ENCODE results near the gene FOLR1.
"Not testable (repeated sequence)": the region's sequence is repeated elsewhere in the genome, so short reads cannot be mapped to it uniquely, and the experiment has no call there.

FOLR1 gene

DNA sequence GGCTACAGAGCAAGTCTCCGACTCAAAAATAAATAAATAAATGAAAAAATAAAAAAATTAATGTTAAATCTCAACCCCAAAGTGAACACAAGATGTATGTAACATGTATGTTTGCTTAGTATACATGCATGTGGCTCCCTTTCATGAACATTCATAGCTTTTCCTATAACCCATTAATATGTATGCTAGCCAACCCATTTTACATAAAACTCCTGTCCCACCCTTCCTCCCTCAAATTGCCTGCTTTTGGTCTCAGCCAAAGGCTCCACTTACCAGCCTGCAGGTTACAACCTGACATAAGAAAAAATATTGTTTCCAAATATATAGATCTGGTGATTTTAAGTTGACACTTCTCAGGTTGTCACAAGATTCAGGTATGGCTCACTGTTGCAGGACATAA, 3.7 kb upstream of the FOLR1 start:
- DNase-seq: no peak

DNA sequence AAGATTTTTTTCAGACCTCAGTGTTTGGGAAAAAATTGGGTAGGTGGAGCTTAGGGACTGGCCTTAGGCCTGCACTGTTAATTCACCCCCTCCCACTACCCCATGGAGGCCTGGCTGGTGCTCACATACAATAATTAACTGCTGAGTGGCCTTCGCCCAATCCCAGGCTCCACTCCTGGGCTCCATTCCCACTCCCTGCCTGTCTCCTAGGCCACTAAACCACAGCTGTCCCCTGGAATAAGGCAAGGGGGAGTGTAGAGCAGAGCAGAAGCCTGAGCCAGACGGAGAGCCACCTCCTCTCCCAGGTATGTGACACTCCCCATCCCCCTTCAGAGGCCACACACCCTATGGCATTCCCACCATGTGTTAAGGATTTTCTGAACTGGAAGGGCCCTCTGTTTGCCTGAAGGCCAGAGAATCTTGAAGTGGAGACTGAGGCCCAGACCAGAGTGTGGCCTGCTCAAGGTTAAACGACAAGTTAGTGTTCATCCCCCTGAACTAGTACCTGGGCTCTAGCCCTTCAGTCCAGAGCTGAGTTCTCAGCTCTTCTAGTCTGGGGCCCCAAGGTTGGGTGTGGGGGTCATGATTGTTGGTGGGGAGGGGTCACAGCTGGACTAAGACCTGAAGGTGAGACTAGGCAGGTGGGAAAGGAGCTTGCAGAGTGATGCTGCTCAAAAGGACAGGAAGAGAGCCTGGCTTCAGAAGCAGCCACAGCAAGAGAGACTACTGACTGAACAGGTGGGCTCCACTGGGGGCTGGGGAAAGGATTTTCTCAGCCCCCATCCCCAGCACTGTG, 2.3 kb upstream of the FOLR1 start:
- peak; percentile 73 for DNase-seq

DNA sequence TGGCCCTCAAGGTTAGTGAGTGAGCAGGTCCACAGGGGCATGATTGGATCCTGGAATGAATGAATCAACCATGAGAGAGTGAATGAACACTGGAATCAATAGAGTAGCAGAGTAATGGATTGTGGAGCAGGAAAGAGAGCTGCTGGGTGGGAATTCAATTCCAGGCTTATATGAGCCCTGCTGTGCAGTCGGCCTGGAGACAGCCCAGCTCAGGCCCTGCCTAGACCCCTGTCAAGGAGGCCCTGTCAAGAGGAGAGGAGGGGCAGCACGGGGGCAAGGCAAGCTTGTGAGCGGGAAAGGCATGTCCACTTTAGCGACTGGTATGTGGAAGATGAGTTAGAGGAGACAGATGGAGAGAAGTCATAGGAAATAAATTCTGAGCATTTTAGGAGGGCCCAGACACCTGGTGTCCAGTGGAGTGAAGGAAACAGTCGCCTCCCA, 1.3 kb upstream of the FOLR1 start:
- no peak for DNase-seq

DNA sequence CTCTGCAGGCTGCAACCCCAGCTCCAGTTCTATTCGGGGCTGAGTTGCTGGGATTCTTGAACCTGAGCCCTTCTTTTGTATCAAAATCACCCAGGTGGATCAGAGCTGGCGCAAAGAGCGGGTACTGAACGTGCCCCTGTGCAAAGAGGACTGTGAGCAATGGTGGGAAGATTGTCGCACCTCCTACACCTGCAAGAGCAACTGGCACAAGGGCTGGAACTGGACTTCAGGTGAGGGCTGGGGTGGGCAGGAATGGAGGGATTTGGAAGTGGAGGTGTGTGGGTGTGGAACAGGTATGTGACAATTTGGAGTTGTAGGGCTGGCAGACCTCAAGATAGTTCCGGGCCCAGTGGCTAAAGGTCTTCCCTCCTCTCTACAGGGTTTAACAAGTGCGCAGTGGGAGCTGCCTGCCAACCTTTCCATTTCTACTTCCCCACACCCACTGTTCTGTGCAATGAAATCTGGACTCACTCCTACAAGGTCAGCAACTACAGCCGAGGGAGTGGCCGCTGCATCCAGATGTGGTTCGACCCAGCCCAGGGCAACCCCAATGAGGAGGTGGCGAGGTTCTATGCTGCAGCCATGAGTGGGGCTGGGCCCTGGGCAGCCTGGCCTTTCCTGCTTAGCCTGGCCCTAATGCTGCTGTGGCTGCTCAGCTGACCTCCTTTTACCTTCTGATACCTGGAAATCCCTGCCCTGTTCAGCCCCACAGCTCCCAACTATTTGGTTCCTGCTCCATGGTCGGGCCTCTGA, 3.8 kb downstream of the FOLR1 start:
- DNase-seq: no peak

DNA sequence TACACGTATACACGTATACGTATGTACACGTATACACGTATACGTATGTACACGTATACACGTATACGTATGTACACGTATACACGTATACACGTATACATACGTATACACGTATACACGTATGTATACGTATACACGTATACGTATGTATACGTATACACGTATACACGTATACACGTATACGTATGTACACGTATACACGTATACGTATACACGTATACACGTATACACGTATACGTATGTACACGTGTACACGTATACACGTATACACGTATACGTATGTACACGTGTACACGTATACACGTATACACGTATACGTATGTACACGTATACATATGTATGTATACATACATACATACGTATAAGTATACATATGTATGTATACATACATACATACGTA, 9.5 kb downstream of the FOLR1 start:
- DNase-seq: not testable (repeated sequence)

DNA sequence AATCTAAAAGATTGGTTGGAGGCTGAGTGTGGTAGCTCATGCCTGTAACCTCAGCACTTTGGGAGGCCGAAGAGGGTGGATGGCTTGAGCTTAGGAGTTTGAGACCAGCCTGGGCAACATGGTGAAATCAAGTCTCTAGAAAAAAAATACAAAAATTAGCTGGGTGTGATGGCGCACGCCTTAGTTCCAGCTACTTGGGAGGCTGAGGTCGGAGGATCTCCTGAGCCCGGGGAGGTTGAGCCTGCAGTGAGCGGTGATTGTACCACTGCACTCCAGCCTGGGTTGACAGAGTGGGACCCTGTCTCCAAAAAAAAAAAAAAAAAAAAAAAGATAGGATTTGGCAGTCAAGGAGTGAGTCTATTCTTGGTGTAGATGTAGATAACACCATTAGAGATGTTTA, 10.6 kb downstream of the FOLR1 start:
- DNase-seq: no peak

DNA sequence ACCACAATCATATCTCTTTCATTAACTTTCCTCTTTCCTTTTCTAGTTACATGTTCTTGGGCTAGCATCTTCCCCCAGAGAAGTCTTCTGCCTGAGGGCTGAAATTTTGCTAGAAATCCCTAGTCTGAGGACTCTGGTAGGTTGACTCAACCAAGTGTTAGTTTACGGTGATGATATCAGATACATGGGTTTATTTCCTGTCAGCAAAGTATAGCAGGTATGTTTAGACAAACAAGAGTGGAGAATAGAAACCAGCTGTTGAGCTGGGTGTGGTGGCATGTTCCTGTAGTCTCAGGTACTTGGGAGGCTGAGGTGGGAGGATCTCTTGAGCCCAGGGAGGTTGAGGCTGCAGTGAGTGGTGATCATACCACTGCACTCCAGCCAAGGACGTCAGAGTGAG, 11.2 kb downstream of the FOLR1 start:
- no peak for DNase-seq

DNA sequence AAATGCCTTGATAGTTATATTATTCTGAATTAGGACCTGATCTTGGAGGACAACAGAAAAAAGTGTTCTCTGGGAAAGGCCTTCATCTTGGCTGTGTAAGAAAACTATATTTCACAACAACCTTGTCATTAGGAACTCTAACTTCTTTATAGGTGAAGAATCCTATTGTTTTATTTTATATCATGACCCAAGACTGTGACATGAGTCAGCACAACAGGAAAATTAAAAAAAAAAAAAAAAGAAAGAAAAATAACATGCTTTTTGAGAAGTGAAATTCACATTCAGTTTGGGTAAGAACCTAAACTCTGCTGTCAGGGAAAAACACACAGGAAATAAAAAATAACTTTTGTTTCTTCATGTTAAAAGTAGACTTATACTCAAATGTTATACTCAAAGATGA, 12.9 kb downstream of the FOLR1 start:
- no peak for DNase-seq

DNA sequence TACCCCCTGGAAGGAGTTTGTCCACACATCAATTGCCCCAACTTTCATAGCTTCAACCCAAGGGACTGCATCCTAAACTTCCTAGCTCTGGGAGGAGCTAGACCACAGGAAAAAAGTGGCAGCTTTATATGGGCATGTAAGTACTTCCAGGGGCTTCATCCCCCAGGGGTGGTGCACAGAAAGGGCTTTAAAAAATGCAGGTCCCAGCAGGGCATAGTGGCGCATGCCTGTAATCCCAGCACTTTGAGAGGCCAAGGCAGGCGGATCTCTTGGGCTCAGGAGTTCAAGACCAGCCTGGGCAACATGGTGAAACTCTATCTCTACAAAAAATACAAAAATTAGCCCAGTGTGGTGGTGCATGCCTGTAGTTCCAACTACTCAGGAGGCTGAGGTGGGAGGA, 14.9 kb downstream of the FOLR1 start:
- not testable (repeated sequence) for DNase-seq

DNA sequence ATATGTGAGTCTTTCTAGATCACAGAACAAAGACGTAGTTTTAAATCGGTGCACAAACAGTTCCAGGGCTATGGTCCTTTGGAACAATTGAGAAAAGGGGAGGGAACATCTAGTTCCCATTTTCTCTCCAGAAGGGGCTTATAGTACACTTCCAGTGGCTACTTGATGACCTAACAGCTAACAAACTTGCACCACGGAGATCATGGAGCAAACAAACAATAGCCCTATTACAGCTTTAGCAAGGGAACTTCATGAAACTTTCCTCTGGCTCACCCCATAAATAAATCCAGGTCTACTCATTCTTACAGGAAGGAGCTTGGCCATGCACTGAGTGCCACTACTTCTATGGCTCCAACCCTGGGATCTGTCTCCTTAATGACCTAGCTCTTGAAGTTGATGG, 16.3 kb downstream of the FOLR1 start:
- DNase-seq: no peak

DNA sequence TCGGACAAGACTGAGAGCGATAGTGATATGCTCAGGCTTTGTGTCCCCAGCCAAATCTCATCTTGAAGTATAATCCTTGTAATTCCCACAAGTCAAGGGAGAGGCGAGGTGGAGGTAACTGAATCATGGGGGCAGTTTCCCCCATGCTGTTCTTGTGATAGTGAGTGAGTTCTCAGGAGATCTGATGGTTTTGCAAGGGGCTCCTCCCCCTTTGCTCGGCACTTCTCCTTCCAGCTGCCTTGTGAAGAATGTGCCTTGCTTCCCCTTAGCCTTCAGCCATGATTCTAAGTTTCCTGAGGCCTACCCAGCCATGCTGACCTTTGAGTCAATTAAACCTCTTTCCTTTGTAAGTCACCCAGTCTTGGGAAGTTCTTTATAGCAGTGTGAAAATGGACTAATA, 17.2 kb downstream of the FOLR1 start:
- no peak for DNase-seq

DNA sequence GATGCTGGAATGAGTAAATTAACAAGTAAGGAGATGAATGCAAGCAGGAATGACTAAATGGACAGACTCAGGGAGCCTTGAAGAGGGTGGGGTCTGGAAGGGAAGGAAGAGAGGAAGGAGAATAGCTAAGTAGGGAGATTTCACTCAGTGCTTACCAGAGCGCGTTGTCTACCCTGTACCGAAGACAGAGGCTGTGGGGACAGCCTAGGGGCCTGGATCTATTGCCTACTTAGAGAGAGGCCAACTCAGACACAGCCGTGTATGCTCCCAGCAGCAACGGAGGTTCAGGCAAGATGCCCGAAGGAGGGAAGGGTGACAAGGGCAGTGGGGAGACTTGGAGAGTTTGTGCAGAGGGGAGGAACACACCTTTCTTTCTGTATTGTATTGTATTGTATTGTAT, 24.7 kb downstream of the FOLR1 start, which contains the start of gene FOLR2:
FOLR2 (plus strand) TSS at position 157 of the 400 bp plus-strand sequence. CDS start 1,791 bp downstream, outside the sequence.
- no peak for DNase-seq

DNA sequence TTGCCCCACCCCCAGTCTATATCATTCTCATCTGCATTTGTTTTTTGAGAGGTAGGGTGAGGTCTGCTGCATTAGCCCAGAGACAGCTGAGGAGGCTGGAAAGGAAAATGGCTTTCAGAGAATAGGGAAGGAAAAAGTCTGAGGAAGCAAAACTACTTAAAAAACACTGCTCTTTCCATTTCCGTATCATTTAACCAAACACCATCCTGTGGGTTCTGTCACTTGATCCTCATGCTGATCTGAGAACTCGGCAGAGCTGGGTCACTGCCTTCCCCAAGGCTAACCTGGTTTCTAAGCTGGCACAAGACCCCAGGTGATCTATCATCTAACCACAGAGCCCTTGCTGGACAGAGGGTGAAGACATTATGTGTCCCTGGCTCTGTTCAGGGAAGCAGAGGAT, 25.9 kb downstream of the FOLR1 start:
- no peak for DNase-seq

DNA sequence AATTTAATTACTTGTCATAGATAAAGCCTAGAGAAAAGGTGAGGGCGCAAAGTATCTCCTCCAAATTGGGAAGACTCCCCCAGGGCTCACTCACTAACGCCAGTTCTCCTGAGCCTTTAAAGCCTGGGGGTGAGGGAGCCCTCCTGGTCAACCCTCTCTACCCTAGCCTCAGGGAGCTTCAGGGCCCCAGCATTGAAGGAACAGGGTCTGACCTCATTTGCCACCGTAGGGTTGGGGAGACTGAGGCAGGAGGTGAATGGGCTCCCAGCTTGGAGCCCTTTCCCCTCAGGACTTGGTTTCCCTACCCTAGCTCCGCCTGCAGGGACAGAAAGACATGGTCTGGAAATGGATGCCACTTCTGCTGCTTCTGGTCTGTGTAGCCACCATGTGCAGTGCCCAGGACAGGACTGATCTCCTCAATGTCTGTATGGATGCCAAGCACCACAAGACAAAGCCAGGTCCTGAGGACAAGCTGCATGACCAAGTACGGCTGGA, 26.4 kb downstream of the FOLR1 start:
- DNase-seq: no peak

DNA sequence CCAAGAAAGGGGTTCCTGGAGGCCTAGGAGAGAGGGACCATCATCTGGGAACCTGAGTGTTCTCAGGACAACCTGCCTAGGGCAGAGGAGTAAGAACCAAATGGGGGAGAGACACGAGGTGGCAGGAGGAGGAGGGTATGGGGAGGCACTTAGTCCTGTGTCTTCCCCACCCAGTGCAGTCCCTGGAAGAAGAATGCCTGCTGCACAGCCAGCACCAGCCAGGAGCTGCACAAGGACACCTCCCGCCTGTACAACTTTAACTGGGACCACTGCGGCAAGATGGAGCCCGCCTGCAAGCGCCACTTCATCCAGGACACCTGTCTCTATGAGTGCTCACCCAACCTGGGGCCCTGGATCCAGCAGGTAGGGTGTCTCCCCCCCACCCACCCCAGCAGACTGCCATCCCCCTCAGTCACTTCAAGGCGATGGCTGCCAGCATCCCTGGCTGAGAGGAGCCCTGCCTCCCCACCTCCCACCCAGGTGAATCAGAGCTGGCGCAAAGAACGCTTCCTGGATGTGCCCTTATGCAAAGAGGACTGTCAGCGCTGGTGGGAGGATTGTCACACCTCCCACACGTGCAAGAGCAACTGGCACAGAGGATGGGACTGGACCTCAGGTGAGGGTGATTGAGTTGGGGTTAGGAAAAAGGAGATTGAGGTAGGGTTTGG, 28.9 kb downstream of the FOLR1 start:
- DNase-seq: no peak

DNA sequence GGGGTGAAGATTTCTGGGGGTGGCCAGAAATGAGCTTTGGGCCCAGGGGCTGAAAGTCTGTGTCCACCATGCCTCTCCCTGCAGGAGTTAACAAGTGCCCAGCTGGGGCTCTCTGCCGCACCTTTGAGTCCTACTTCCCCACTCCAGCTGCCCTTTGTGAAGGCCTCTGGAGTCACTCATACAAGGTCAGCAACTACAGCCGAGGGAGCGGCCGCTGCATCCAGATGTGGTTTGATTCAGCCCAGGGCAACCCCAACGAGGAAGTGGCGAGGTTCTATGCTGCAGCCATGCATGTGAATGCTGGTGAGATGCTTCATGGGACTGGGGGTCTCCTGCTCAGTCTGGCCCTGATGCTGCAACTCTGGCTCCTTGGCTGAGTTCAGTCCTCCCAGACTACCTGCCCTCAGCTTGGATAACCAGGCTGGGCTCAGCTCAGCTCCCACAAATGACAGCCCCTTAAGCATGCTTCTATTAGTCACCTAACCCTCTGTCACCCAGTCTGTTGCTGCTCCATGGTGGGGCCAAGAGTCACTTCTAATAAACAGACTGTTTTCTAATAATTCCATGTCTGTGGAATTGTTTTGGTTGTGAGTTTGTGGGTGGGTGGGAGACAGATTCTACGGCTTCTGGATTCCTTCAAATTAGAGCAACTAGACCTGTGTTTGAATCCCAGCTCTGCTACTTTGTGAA, 29.6 kb downstream of the FOLR1 start:
- DNase-seq: no peak

DNA sequence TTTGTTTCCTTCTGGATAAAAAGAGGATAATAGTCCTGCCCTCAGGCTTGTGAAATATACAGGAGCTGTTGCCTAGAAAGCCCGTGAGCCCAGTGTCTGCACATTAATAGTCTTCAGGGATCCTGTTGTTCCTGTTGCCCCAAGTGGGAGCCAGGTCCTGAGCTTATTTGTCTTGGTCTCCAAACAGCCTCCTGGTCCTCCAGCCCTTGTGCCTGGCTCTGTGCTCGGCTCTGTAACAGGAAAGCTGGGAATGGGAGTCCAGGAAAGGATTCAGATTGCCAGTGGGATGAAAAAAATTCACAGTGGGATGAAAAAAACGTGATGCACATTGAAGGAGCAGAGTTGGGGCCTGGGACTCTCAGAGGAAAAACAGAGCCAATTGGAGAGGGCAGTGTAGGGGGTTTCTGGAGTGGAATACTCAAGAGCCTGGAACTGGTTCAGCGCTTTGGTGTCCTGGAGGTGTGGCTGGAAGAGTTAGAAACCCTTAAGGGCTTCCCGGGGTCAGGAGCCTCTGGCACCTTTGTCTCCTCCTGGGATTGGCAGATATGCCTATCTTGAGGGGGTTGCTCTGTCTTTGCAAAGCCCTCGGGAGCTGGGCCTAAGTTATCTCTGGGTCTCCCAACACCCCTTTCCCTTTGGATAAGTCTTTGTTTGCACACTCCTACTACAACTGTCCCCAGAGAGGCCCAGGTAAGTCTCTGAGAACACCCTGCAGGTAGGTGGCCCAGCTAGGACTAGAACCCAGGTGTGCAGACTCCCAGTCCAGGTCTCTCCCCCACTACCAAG, 30.4 kb downstream of the FOLR1 start:
- DNase-seq: no peak

DNA sequence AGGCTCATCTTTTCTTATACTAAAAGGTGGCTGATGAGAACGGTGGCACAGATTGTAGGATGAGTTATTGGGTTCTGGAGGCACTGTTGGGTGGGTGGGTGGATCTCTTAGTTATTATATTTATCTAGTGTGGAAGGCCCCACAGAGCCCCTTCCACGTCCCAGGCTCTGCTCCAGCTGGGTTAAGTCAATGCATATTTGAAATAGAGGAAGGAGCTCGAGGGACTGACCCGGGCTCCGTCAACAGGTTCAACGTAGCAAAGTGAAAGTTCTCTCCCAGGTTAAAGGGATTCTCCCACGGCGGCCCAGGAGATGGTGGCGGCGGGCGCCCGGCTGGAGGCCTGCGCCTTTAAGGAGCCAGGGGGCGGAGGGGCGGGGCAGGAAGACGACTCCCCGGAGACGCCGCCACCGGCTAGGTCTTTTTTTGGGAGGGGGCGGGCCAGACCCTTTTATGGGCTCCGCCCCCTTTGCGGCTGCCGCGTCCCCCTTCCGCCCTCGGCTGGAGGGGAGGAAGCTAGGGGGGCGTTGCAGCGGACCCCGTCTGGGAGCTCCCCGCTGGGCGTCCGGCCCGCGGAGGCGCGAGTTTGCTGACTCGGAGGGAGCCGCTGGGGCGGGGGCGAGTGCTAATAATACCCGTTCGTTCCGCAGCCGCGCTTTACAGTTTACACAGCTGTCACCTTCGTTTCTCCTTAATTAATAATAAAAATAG, 31.1 kb downstream of the FOLR1 start:
- peak; percentile 93 for DNase-seq

DNA sequence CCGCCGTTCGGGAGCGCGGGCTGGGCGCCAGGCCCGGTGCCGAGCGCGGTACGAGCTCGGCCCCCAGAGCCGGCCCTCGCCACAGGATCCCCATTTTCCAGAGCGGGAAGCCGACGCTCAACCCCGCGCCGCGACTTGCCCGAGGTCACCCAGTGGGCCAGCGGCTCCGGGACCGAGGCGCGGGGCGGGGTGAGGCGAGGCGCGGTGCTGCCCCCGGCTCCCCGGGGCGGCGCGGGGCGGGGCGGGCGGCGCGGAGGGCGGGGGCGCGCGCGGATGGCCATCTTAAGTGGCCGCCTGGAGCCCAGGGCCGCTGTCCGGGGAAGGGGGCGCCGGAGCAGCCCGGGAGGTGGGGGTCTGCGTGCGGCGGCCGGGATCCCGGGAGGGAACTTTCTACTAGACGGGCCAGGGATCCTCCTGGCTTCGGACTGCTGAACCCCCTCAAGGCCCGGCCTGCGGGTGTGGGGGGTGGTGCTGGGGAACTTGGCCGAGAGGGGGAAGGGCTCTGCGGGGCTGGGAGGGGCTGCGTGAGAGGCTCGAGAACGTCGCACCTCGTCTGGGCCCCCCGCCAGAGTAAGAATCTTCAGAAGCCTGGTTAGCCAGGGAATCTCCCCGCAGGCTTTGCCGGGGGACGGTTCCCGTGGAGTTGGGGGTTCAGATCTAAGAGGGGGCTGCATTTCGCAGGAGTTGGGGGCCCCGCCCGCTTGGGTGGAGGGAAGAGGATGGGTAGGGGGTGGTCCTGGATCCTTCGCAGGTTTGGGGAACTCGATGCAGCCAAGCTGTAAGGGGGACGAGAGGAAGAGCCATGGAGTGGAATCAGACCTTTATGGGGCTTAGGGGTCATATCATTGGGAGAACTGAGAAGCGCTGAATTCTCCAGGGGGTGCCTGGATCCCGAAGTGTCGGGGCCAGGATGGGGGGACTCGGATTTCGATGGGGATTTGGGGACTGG, 31.9 kb downstream of the FOLR1 start:
- peak; percentile 32 for DNase-seq

All from NCI-H1092 (cell line).